ENCODE results near the gene FLOT1. TPM values are rescaled to one million over a fixed set of nuclear protein-coding genes. Genes with fewer than 3 reads are reported as not detected.

The FLOT1 gene
- total RNA-seq, 1 experiment from 2014 or later = 110 TPM

GRCh38 chr6:30721198-30722024 is 21.1 kb downstream of the FLOT1 start (continued):
- no peak for TF ChIP-seq ZSCAN18 (CRISPR knock-in tag; IDR thresholded peaks at IDR 0.05)
- no peak for TF ChIP-seq NR3C1 (CRISPR knock-in tag; conservative IDR thresholded peaks at IDR 0.05; ENCODE audit: low read depth)
- no peak for TF ChIP-seq ZNF512 (CRISPR knock-in tag; IDR thresholded peaks at IDR 0.05; ENCODE audit: borderline replicate concordance)
- no peak for TF ChIP-seq SMAD3 (CRISPR knock-in tag; IDR thresholded peaks at IDR 0.05; ENCODE audit: borderline replicate concordance)
- peak; percentile 88 for TF ChIP-seq SP1 (CRISPR knock-in tag; conservative IDR thresholded peaks at IDR 0.05)
- no peak for TF ChIP-seq ZNF396 (CRISPR knock-in tag; IDR thresholded peaks at IDR 0.05; ENCODE audit: borderline replicate concordance)
- peak; percentile 62 for TF ChIP-seq GABPB1 (CRISPR knock-in tag; IDR thresholded peaks at IDR 0.05)
- TF ChIP-seq TCF7 (CRISPR knock-in tag; IDR thresholded peaks at IDR 0.05; ENCODE audit: low read depth) = no peak
- TF ChIP-seq PREB (CRISPR knock-in tag; IDR thresholded peaks at IDR 0.05; ENCODE audit: borderline replicate concordance) = no peak
- TF ChIP-seq TP53 (CRISPR knock-in tag; IDR thresholded peaks at IDR 0.05) = peak; percentile 12; the same call in 1 of the 2 replicates
- TF ChIP-seq ZNF425 (CRISPR knock-in tag; conservative IDR thresholded peaks at IDR 0.05) = no peak; the same call in 1 of the 2 replicates
- TF ChIP-seq FOXP4 (CRISPR knock-in tag; IDR thresholded peaks at IDR 0.05) = no peak
- TF ChIP-seq TEAD4 (CRISPR knock-in tag; IDR thresholded peaks at IDR 0.05) = no peak
- TF ChIP-seq CREM (CRISPR knock-in tag; IDR thresholded peaks at IDR 0.05) = peak; percentile 66
- TF ChIP-seq KAT7 (CRISPR knock-in tag; IDR thresholded peaks at IDR 0.05; ENCODE audit: borderline replicate concordance) = peak; percentile 80; the same call in 1 of the 2 replicates
- TF ChIP-seq NFATC4 (CRISPR knock-in tag; IDR thresholded peaks at IDR 0.05) = peak; percentile 96
- TF ChIP-seq ERG (CRISPR knock-in tag; IDR thresholded peaks at IDR 0.05) = peak; percentile 95
- TF ChIP-seq ZMAT4 (CRISPR knock-in tag; IDR thresholded peaks at IDR 0.05) = no peak; the same call in 1 of the 2 replicates
- TF ChIP-seq ZNF423 (CRISPR knock-in tag; IDR thresholded peaks at IDR 0.05) = no peak
- no peak for TF ChIP-seq GRHL2 (CRISPR knock-in tag; IDR thresholded peaks at IDR 0.05; ENCODE audit: insufficient replicate concordance, severe bottlenecking)
- peak; percentile 17; the same call in 1 of the 2 replicates for TF ChIP-seq ETV6 (CRISPR knock-in tag; IDR thresholded peaks at IDR 0.05)
- no peak for TF ChIP-seq JAZF1 (CRISPR knock-in tag; IDR thresholded peaks at IDR 0.05)
- TF ChIP-seq AR (CRISPR knock-in tag; IDR thresholded peaks at IDR 0.05) = peak; percentile 77; the same call in 1 of the 2 replicates
- peak; percentile 37; the same call in 1 of the 2 replicates for TF ChIP-seq FOXK1 (CRISPR knock-in tag; IDR thresholded peaks at IDR 0.05)
- 0 out of 2 replicates have a peak, but pooled peaks have one; percentile 30 for TF ChIP-seq ZNF317 (CRISPR knock-in tag; IDR thresholded peaks at IDR 0.05; ENCODE audit: borderline replicate concordance, low read depth)

Measured in WTC11 (cell line).